G401 (cell line): ENCODE data around the gene ZFR. TPM values are rescaled to one million over a fixed set of nuclear protein-coding genes. Genes with fewer than 3 reads are reported as not detected.
"Not testable (repeated sequence)": the region's sequence is repeated elsewhere in the genome, so short reads cannot be mapped to it uniquely, and the experiment has no call there.

Experiments
- DNase-seq: peaks from one replicate; pipeline ENCODE4 v3.0.0-alpha.2; 2015; ENCODE audit warnings: low spot score
- in situ Hi-C: cut with HindIII; loops from 2 replicates; pipeline ENCODE4 v1.10.0; 2016; ENCODE audit warnings: low sequenced_read_pairs, mixed read lengths
- total RNA-seq: library from RNA; depleted of rRNA; stranded (reverse); fragments of >200 nt; shearing (Covaris generic); gene quantifications from 2 replicates; pipeline ENCODE4 v1.2.3, GENCODE V29; 2014

Gene ZFR
- total RNA-seq, 1 experiment from 2014 or later = 93.9 TPM

DNA sequence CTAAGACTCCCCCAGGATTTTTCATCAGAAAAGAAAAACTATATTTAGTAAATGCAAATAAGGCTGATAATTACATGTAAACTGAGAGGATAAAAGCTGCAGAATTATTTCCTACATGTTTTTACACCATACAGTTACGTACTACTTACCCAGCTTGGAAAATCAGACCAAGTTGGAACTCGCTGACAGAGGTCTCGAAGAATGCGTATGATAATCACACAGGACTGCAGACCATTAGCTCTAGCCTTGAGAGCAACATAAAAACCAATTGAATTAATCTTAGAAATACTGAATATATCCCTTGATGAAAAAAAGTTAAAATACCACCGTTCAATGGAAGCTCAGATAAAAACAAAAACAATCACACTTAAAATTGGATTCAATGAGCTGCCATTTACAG, 65.6 kb downstream of the ZFR start:
- DNase-seq = no peak
- in situ Hi-C loops = no loop called here

DNA sequence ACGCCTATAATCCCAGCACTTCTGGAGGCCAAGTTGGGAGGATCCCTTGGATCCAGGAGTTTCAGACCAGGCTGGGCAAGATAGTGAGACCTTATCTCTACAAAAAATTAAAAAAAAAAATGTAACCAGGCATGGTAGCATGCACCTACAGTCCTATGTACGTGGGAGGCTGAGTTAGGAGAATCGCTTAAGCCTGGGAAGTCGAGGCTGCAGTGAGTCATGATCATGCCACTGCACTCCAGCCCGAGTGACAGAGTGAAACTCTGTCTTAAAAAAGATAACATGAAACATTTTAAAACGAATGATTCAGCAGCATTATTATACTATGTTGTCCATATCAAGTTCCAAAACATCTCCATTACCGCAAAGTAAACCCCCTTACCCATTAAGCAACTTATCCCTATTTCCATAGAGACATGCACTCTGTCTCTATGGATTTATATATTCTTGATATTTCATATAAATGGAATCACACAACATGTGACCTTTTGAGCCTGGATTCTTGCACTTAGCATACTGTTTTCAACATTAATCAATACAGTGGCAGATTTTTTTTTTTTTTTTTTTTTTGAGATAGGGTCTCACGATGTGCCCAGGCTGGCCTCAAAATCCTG, 74.9 kb downstream of the ZFR start:
- DNase-seq = no peak
- in situ Hi-C loops = no loop called here

DNA sequence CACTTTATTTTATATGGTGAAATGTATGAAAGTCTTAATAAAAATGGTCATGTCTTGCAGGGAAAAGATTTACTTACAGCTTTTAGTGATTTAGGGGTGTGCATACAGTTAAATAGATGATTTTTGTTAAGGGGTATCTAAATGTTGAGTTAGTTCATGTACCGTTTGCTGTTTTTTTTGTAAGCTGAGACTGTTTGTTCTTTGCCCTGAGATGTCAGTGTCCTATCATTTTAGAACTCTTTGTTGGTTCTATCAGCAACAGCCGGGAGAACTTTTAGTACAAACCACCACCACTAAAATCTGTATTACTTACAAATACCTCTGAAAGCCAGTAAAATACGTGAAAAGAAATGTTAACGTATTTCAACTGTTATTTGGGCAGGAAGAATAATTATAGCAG, 75.5 kb downstream of the ZFR start:
- in situ Hi-C loops = no loop called here
- DNase-seq = no peak

DNA sequence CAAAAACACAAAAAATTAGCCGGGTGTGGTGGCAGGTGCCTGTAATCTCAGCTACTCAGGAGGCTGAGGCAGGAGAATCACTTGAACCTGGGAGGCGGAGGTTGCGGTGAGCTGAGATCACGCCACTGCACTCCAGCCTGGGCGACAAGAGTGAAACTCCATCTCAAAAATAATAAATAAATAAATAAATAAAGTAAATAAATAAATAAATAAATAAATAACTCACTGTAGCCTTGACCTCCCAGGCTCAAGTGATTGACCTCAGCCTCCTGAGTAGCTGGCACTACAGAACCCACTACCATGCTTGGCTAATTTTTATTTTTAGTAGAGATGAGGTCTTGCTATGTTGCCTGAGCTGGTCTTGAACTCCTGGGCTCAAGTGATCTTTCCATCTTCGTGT, 77.3 kb downstream of the ZFR start:
- in situ Hi-C loops = not testable (repeated sequence)

DNA sequence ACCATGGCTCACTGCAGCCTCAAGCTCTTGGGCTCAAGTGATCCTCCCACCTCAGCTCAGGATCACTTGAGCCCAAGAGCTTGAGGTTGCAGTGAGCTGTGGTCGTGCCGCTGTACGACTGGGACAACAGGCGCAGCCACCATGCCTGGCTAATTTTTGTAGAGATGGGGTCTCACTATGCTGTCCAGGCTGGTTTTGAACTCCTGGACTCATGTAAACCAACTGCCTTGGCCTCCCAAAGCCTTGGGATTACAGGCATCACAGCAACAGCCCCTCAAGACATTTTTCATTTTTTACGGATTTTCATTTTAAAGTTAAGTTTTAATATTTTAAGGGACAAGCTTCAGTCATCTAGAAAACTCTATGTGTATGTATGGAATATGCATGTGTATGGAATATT, 78.9 kb downstream of the ZFR start:
- DNase-seq = no peak
- in situ Hi-C loops = no loop called here

More for the DNA sequence above, 77.3 kb downstream of the ZFR start:
- not testable (repeated sequence) for DNase-seq

DNA sequence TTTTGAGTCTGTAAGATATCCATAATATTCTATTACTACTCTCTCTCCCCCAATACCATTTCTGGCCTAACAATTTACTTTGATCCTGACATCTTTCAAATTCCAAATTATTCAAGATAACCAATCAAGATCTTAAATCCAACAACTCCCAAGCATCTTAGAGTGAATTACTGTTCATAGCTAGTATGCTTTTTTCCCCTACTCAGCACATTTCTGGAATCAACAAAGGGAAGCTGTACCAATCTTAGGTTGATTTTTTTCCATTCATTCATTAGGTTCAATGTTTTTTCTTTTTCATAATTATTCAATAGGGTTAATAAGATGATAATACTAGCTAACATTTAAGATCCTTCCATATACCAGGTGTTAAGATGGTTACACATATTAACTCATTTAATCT, 81.5 kb downstream of the ZFR start:
- no peak for DNase-seq
- in situ Hi-C loops = no loop called here

DNA sequence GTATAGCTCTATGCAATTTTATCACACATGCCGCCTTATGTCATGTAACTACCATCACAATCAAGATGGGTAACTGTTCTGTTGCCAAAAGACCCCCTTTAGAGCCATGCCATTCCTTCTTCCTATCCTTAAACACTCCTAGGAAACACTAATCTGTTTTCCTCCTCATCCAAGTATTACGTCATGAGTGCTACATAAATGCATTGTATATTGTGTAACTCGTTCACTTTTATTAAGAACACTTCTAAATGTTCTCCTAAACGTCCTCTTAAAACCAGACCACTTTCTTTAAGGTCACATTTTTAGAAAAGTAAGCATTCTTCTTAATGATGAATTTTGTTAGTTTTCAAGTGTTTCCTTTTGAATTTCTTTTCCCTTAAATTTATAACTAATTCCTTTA, 82.0 kb downstream of the ZFR start:
- DNase-seq = no peak
- in situ Hi-C loops = no loop called here

DNA sequence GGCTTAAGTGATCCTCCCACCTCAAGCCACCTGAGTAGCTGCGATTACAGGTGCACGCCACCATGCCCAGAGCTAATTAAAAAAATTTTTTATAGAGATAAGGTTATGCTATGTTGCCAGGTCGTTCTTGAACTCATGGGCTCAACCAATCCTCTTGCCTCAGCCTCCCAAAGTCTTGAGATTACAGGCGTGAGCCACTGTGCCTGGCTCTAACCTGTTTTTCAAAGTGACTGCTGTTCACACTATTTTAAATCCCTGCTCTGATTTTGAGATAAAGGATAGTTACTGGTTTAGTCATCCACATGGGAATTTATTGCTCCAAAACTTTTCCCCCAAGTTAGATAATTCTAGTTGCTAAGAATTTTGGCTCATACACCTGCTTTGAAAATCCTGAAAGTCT, 83.6 kb downstream of the ZFR start:
- in situ Hi-C loops = no loop called here
- no peak for DNase-seq

DNA sequence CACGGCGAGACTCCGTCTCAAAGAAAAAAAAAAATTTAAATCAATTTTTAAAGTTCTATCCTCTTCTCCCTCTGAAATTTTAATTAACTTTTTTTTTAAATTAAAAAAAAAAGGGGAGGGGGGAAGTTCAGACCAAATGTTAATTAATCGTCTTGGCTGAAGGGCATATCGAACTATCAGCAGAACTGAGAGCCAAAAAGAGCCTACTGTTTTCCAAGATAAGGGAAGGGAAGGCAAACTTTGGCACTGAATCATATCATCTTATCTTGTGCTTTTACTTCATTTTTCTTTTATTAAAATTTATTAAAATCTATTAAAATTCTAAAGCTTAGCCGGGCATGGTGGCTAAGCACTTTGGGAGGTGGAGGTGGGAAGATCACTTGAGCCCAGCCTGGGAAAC, 85.9 kb downstream of the ZFR start:
- no peak for DNase-seq
- in situ Hi-C loops = no loop called here

DNA sequence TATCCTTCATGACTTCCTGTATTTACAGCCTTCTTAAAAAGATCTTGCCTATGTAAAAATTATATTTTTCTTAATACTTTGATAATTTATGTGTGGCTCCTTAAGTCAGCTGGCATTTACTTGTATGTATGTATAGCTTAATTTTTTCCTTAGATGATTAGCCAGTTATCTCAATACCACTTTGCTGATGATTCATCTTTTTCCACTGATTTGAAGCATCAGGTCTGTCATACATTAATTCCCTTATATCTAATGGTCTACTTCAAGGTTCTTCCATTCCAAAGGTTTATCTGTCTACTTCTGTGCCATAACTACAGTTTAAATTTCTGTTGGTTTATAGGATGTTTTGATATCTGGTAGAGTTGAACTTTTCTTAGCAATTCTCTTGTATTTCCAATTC, 86.9 kb downstream of the ZFR start:
- in situ Hi-C loops = no loop called here
- no peak for DNase-seq

DNA sequence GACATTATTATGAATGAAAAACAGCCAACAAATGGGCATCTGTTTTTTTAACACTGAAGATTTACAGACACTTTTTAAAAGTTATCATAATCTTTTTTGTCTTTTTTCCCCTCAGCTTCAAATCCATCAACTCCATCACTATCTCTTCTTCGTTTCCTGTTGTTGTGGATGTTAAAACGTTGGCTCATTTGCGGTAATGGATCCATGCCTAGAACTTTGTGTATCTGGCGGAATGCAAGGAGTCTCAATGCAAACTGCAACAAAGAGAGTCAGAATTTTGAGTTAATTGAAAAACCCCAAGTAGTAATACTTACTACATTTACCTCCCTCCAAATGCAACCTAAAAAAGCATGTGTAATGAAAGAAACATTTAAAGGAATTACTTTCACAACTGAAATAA, 88.9 kb downstream of the ZFR start:
- in situ Hi-C loops = no loop called here
- no peak for DNase-seq

DNA sequence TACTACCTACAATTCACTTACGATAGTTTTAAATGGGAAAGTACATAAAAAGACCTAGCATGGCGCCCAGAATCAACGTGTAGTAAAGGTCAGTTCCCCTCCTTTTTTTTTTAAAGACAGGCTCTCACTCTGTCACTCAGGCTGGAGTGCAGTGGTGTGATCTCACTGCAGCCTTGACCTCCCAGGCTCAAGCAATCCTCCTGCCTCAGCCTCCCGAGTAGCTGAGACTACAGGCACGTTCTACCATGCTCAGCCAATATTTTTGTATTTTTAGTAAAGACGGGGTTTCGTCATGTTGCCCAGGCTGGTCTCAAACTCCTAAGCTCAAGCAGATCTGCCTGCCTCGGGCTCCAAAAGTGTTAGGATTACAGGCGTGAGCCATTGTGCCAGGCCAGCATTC, 91.1 kb downstream of the ZFR start:
- DNase-seq = no peak
- in situ Hi-C loops = no loop called here

DNA sequence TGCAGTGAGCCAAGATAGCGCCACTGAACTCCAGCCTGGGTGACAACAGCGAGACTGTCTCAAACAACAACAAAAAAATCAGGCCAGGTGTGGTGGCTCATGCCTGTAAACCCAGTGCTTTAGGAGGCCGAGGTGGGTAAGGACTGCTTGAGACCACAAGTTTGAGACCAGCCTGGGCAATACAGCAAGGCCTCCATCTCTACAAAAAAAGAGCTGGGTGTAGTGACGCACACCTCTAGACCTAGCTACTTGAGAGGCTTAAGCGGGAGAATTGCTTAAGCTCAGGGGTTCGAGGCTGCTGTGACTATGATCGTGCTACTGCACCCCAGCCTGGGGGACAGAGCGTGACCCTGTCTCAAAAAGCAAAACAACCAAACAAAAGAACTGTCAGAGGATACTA, 91.9 kb downstream of the ZFR start:
- DNase-seq = no peak
- in situ Hi-C loops = no loop called here

DNA sequence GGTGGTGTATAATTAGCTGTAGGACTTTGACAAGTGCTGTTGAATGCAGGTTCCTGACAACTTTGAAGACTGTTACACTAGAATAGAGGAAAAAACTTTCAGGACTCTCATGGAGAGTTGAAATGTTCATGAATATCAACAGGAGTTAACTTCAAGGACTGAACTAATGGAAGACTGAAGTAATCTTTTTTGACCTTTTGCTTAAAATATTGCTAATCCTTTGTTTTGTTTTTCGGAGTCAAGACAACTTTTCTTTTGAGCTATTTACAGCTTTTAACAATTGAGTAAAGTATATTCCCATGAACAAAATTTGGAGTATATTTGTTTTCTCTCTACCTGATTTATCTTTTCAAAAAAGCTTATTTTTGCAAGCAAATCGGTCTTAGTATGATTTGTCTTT, 97.7 kb downstream of the ZFR start:
- no peak for DNase-seq
- in situ Hi-C loops = no loop called here

DNA sequence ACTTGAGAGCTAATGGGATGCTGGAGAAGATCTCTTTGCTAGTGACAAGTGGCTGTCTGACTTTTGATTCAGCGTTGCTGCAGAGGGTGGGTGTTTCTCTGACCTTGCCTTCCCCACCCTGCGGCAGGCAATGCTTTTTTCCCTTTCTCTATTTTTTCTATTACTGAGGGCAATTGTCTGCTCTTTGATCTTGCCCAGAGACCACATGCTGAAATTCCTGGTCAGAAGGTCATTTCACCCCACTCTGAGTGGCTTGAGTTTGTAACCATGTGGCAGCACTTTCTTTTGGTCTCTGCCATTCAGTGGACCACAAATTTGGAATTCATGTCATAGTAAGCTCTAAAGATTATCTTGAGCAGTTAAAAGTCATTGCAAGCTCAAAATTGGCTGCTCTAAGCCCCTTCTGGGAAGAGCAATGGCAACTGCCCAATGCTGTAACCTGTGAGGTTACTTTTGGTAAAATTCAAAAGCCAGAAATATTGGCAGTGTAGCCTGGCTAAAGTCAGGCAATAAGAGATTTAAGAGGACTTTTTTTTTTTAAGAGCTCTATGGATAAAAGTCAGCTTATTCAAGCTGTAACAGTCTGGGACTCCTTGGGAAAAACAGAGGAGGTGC, 101.4 kb downstream of the ZFR start:
- in situ Hi-C loops = no loop called here
- DNase-seq = no peak

DNA sequence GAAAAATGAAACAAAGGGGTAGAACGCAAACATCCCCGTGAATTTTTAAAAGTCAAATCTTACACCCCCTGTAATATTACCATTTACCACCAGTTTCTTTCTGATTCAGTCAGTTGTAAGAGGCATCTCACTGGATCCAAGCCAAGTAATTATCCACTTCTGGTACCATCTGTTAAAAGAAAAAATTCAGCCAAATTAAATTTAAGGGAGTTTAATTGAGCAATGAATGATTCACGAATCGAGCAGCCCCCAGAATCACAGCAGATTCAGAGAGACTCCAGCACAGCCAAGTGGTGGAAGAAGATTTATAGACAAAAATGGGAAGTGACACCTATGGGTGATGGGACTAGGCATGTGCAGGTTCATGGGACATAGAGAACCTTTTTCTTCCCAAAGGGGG, 101.9 kb downstream of the ZFR start:
- in situ Hi-C loops = no loop called here
- peak; percentile 54 for DNase-seq

DNA sequence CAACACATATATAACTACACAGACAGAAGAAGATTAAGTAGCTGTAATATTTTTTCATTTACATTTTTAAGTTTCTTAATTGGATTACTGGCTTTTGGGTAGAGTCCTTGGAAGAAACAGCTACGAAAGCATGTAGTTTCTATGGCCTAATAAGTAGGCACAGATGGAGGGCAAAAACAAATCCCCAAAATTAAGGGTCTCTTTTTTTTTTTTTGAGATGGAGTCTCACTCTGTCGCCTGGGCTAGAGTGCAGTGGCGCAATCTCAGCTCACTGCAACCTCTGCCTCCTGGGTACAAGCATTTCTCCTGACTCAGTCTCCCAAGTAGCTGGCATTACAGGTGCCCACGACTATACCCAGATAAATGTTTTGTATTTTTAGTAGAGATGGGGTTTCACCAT, 104.7 kb downstream of the ZFR start:
- in situ Hi-C loops = no loop called here
- DNase-seq = no peak

DNA sequence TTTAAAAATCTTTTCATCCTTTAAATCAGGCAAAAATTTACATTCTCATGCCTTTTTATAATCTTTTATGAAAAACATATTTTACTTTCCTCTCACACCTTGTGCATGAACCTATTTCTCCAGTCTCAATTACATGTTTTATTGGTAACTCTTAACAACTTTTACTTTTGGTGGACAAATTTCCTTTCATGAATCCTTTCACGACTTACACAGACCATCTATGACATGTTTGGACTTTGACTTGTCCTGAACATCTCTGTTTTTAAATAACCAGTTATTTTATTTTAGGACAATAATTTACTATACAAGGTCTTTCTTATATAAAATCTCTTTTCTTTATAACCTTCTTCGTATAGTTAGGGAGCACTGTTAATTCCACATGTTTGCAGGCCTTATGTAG, 105.3 kb downstream of the ZFR start:
- no peak for DNase-seq
- in situ Hi-C loops = no loop called here

DNA sequence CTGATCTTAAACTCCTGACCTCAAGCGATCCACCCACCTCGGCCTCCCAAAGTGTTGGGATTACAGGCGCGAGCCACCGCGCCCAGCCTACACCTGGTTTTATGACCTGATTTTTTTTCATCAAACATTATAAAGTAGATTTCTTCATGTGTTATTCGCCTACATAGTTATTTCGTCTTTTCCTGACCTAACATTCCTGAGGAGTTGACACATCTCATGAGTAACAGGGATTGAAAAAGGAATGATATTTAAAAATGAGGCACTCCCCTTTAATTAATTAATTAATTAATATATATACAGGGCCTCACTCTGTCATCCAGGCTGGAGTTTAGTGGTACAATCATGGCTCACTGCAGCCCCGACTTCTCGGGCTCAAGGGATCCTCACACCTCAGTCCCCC, 111.6 kb downstream of the ZFR start:
- DNase-seq = no peak
- in situ Hi-C loops = no loop called here

DNA sequence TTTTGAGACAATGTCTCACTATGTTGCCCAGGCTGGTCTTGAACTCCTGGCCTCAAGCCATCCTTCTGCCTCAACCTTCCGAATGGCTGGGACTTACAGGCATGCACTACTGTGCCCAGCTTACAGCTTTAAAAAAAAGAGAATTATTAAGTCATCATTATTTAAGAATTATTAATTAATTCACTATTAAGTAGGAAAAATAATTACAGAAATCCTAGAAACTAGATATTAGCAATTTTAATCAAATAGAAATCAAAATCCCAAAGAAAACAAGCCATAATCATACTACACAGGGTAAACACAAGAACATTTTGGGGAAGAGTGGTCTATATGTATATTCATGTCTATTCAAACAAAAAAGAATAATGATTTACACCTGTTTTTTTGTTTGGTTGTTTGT, 112.2 kb downstream of the ZFR start:
- in situ Hi-C loops = no loop called here

DNA sequence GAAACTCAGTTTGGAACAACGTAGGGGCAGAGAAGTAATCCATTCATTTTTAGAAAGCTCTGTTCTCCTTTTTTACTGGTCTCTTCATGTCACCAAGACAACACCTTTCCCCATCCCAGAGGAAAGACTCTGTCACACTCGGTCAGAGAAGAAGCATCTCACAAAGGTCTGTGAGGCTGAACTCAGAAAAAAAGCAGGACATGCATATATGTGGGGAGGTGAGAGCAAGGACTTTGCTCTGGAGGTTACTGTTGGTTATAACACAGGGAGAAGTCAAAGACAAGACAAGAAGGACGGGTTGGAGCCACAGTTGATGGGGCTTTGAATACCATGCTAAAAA, 112.6 kb downstream of the ZFR start:
- DNase-seq = no peak
- in situ Hi-C loops = no loop called here

More for the DNA sequence above, 112.2 kb downstream of the ZFR start:
- no peak for DNase-seq
